ENCODE data around the gene CLOCK.
"Not testable (repeated sequence)": the region's sequence is repeated elsewhere in the genome, so short reads cannot be mapped to it uniquely, and the experiment has no call there.

Gene CLOCK

GRCh38 chr4:55553441-55554201 is 6.9 kb upstream of the CLOCK start:
- TF ChIP-seq EZH2phosphoT487 (IDR thresholded peaks at IDR 0.05; ENCODE audit: low read depth): no peak
- TF ChIP-seq CTCF (IDR thresholded peaks at IDR 0.05; ENCODE audit: low read depth, low read length): no peak
- Histone ChIP-seq H3K4me2 (ENCODE audit: low read length) (peak overlapping the region; percentile 66), H3K9ac (ENCODE audit: low read length) (peak overlapping the region; percentile 36)

GRCh38 chr4:55551964-55552363 is 5.3 kb upstream of the CLOCK start:
- Histone ChIP-seq H3K27me3 (ENCODE audit: low read depth, low read length) (peaks cover 10% of the 10 kb centered on the region; the same call in 1 of the 2 replicates), H3K4me1 (ENCODE audit: low read length) (peaks cover 24% of the 10 kb centered on the region)
- H3K9ac ChIP-seq (ENCODE audit: low read length); H3K4me3 ChIP-seq (ENCODE audit: low read length); H2AFZ ChIP-seq (ENCODE audit: low read depth, low read length); H3K27ac ChIP-seq (ENCODE audit: low read length); H3K4me2 ChIP-seq (ENCODE audit: low read length); H4K20me1 ChIP-seq (ENCODE audit: insufficient read depth, low read length); H3K79me2 ChIP-seq (ENCODE audit: low read length); H3K36me3 ChIP-seq (replicated peaks; ENCODE audit: low read depth, low read length); H3K9me3 ChIP-seq (ENCODE audit: insufficient read depth, low read length): not testable (repeated sequence)

More at GRCh38 chr4:55553441-55554201, 6.9 kb upstream of the CLOCK start:
- H2AFZ ChIP-seq (ENCODE audit: low read depth, low read length): peak overlapping the region; percentile 70
- H3K36me3 ChIP-seq (replicated peaks; ENCODE audit: low read depth, low read length): no peaks in the 10 kb centered on the region
- H3K4me3 ChIP-seq (ENCODE audit: low read length): peak overlapping the region; percentile 64
- H3K9me3 ChIP-seq (ENCODE audit: insufficient read depth, low read length): no peaks in the 10 kb centered on the region
- H3K79me2 ChIP-seq (ENCODE audit: low read length): no peaks in the 10 kb centered on the region
- H3K27ac ChIP-seq (ENCODE audit: low read length): no peak overlapping the region
- 0 out of 2 replicates have a peak, but pooled peaks cover 10% of the 10 kb centered on the region for H3K27me3 ChIP-seq (ENCODE audit: low read depth, low read length)
- H3K4me1 ChIP-seq (ENCODE audit: low read length): peaks cover 17% of the 10 kb centered on the region
- no peaks in the 10 kb centered on the region for H4K20me1 ChIP-seq (ENCODE audit: insufficient read depth, low read length)

GRCh38 chr4:55549888-55550287 is 3.2 kb upstream of the CLOCK start:
- no peak overlapping the region for H3K27ac ChIP-seq (ENCODE audit: low read length)

GRCh38 chr4:55547918-55548317 is 1.2 kb upstream of the CLOCK start:
- Histone ChIP-seq H3K9ac (ENCODE audit: low read length) (peak overlapping the region; percentile 93), H4K20me1 (ENCODE audit: insufficient read depth, low read length) (peaks cover 15% of the 10 kb centered on the region), H3K36me3 (replicated peaks; ENCODE audit: low read depth, low read length) (no peaks in the 10 kb centered on the region), H3K79me2 (ENCODE audit: low read length) (peaks cover 32% of the 10 kb centered on the region), H3K4me3 (ENCODE audit: low read length) (peak overlapping the region; percentile 90), H3K4me2 (ENCODE audit: low read length) (peak overlapping the region; percentile 81), H3K27me3 (ENCODE audit: low read depth, low read length) (peaks cover 10% of the 10 kb centered on the region; the same call in 1 of the 2 replicates), H2AFZ (ENCODE audit: low read depth, low read length) (no peak overlapping the region), H3K9me3 (ENCODE audit: insufficient read depth, low read length) (no peaks in the 10 kb centered on the region), H3K27ac (ENCODE audit: low read length) (no peak overlapping the region), H3K4me1 (ENCODE audit: low read length) (peaks cover 29% of the 10 kb centered on the region)
- TF ChIP-seq CTCF (IDR thresholded peaks at IDR 0.05; ENCODE audit: low read depth, low read length) (no peak), EZH2phosphoT487 (IDR thresholded peaks at IDR 0.05; ENCODE audit: low read depth) (no peak)

More at GRCh38 chr4:55549888-55550287, 3.2 kb upstream of the CLOCK start:
- Histone ChIP-seq H3K9me3 (ENCODE audit: insufficient read depth, low read length) (no peaks in the 10 kb centered on the region), H3K79me2 (ENCODE audit: low read length) (peaks cover 12% of the 10 kb centered on the region), H3K4me2 (ENCODE audit: low read length) (no peak overlapping the region), H3K9ac (ENCODE audit: low read length) (no peak overlapping the region), H3K27me3 (ENCODE audit: low read depth, low read length) (peaks cover 10% of the 10 kb centered on the region; the same call in 1 of the 2 replicates), H3K4me1 (ENCODE audit: low read length) (peaks cover 24% of the 10 kb centered on the region), H2AFZ (ENCODE audit: low read depth, low read length) (no peak overlapping the region), H3K4me3 (ENCODE audit: low read length) (no peak overlapping the region), H4K20me1 (ENCODE audit: insufficient read depth, low read length) (no peaks in the 10 kb centered on the region), H3K36me3 (replicated peaks; ENCODE audit: low read depth, low read length) (no peaks in the 10 kb centered on the region)
- no peak for TF ChIP-seq CTCF (IDR thresholded peaks at IDR 0.05; ENCODE audit: low read depth, low read length)
- no peak for TF ChIP-seq EZH2phosphoT487 (IDR thresholded peaks at IDR 0.05; ENCODE audit: low read depth)

Measured in OCI-LY3 (cell line).